HepG2 (cell line): Measurements from ENCODE around the gene RNASE8. TPM values are rescaled to one million over a fixed set of nuclear protein-coding genes. Genes with fewer than 3 reads are reported as not detected.

Experiments
- ATAC-seq: fragments of 200-7000 bp; cut with Tn5 transposase; 3 replicates; pipeline ENCODE4 v1.9.1; 2020; ENCODE audit warnings: mild to moderate bottlenecking, moderate library complexity
- BruUV-seq: library from RNA; stranded (reverse); fragments of 400-500 nt; replicated peaks from 2 replicates; lab custom pipeline; 2021; lab: Mats Ljungman, UMichigan
- CTCF ChIA-PET: fragments of 300-600 bp; formaldehyde crosslinking; extraction: SDS; loops from one replicate; lab custom pipeline; 2021; ENCODE audit warnings: low total read pairs, inconsistent platforms, low intra/inter-chr PET ratio; lab: Yijun Ruan, JAX
- POLR2A ChIA-PET: fragments of 350-600 bp; sonication (Branson Sonifier 250); formaldehyde crosslinking; loops from one replicate; lab custom pipeline; 2020; ENCODE audit warnings: antibody characterized with exemption, inconsistent platforms; lab: Yijun Ruan, JAX
- DNase-seq: peaks from one replicate; pipeline ENCODE4 v3.0.0-alpha.2; 2015; ENCODE audit warnings: low spot score
- FAIRE-seq: peaks from 3 replicates; lab custom pipeline; 2011; peaks lifted over from hg19 to GRCh38; lab: Jason Lieb, UNC
- H2AFZ ChIP-seq: one replicate; pipeline ENCODE4 v1.6.1; 2011; ENCODE audit warnings: low read length, inconsistent platforms
- H3K27ac ChIP-seq: fragments of 300-600 bp; 3 replicates; pipeline ENCODE4 v1.8.0; 2011; ENCODE audit warnings: mixed run types, mild to moderate bottlenecking, mixed read lengths, low read length, inconsistent platforms; ENCODE audit not compliant: insufficient read depth; ENCODE audit errors: extremely low read length
- H3K27me3 ChIP-seq, 2 experiments: fragments of 200-600 bp in 1 of 2; 2 replicates in 1 of 2; 3 replicates in 1 of 2; pipeline versions ENCODE4 v1.6.0 to v1.8.0; 2011; ENCODE audit warnings: low read length in 2 of 2, mild to moderate bottlenecking in 2 of 2, moderate library complexity in 2 of 2, inconsistent platforms in 1 of 2; ENCODE audit not compliant: insufficient read depth in 2 of 2, control insufficient read depth in 1 of 2
- H3K36me3 ChIP-seq, 2 experiments: fragments of 200-600 bp in 1 of 2; replicated peaks in 1 of 2; 2 replicates in 1 of 2; 3 replicates in 1 of 2; pipeline versions ENCODE4 v1.5.1 to v1.8.0; 2011; ENCODE audit warnings: low read length in 2 of 2, inconsistent platforms in 1 of 2; ENCODE audit not compliant: insufficient read depth in 2 of 2, control insufficient read depth in 1 of 2
- H3K4me1 ChIP-seq: 2 replicates; pipeline ENCODE4 v1.5.1; 2012; ENCODE audit warnings: low read length, inconsistent platforms; ENCODE audit not compliant: insufficient read depth
- H3K4me2 ChIP-seq: 2 replicates; pipeline ENCODE4 v1.6.0; 2011; ENCODE audit warnings: low read depth, low read length, inconsistent platforms
- H3K4me3 ChIP-seq, 3 experiments: fragments of 200-600 bp in 1 of 3; sonication (generic), shearing (Covaris generic) in 1 of 3; replicated peaks in 1 of 3; 2 replicates each; pipeline ENCODE4 v1.5.1; 2011 to 2016; ENCODE audit warnings: low read length in 3 of 3, inconsistent platforms in 2 of 3, low read depth in 2 of 3, mild to moderate bottlenecking in 2 of 3, control low read depth in 1 of 3, mixed read lengths in 1 of 3; ENCODE audit not compliant: insufficient read depth in 1 of 3
- H3K79me2 ChIP-seq: one replicate; pipeline ENCODE4 v1.6.1; 2011; ENCODE audit warnings: low read length, inconsistent platforms; ENCODE audit not compliant: insufficient read depth
- H3K9ac ChIP-seq: 2 replicates; pipeline ENCODE4 v1.6.0; 2011; ENCODE audit warnings: mild to moderate bottlenecking, low read depth, low read length, inconsistent platforms; ENCODE audit not compliant: insufficient read depth
- H3K9me3 ChIP-seq: 2 replicates; pipeline ENCODE4 v1.5.1; 2012; ENCODE audit warnings: mild to moderate bottlenecking, low read length
- H4K20me1 ChIP-seq: 2 replicates; pipeline ENCODE4 v1.6.0; 2011; ENCODE audit warnings: inconsistent platforms, mild to moderate bottlenecking, low read length, moderate library complexity; ENCODE audit not compliant: insufficient read depth
- FOXA3 ChIP-seq: IDR thresholded peaks from 2 replicates; pipeline ENCODE4 v1.6.1; 2016; ENCODE audit warnings: missing genetic modification reagents, missing compliant biosample characterization
- NCOA1 ChIP-seq: sonication (generic); formaldehyde crosslinking; IDR thresholded peaks from 2 replicates; pipeline ENCODE4 v1.9.0; 2021; ENCODE audit warnings: missing genetic modification reagents
- RARA ChIP-seq: IDR thresholded peaks from 2 replicates; pipeline ENCODE4 v1.6.1; 2016; ENCODE audit warnings: missing genetic modification reagents, missing compliant biosample characterization
- REST ChIP-seq, 2 experiments: IDR thresholded peaks; 2 replicates each; pipeline ENCODE4 v1.6.1; 2011 to 2012; ENCODE audit warnings: low read length in 2 of 2, borderline replicate concordance in 1 of 2, low read depth in 1 of 2, mild to moderate bottlenecking in 1 of 2, moderate library complexity in 1 of 2
- STAT5B ChIP-seq: sonication (generic); formaldehyde crosslinking; IDR thresholded peaks from 2 replicates; pipeline ENCODE4 v1.4.0; 2020; ENCODE audit warnings: missing genetic modification reagents
- ZSCAN12 ChIP-seq: sonication (generic); formaldehyde crosslinking; IDR thresholded peaks from 2 replicates; pipeline ENCODE4 v1.9.0; 2021; ENCODE audit warnings: mild to moderate bottlenecking, missing genetic modification reagents
- ZSCAN25 ChIP-seq: sonication (generic); formaldehyde crosslinking; IDR thresholded peaks from 2 replicates; pipeline ENCODE4 v1.8.0; 2022; ENCODE audit warnings: mild to moderate bottlenecking, missing genetic modification reagents
- WGBS: methylation state at CpG from one replicate; pipeline ENCODE4 v1.1.6; 2017; ENCODE audit warnings: low lambda C conversion rate; 5-methylcytosine and 5-hydroxymethylcytosine counted together
- in situ Hi-C: cut with HindIII; loops from 2 replicates; pipeline ENCODE4 v1.10.0; 2017; ENCODE audit warnings: low pct_unique_long_range_greater_than_20kb; ENCODE audit not compliant: extremely low pct_ligation_motif_present
- intact Hi-C: fragments of 100-400 bp; cut with micrococcal nuclease; formaldehyde crosslinking; loops from one replicate; pipeline ENCODE4 v1.10.0; 2022; ENCODE audit not compliant: unreplicated experiment
- polyA plus RNA-seq, 8 experiments: library from polyadenylated mRNA; depleted of rRNA in 3 of 8; stranded (reverse) in 7 of 8; unstranded in 1 of 8; fragments of >200 nt; fragmentation: Illumina TruSeq in 4 of 8; extraction: Trizol in 4 of 8; gene quantifications; 2 replicates each; pipeline versions ENCODE4 v1.2.1 to v1.2.3, GENCODE V29; 2011 to 2016; ENCODE audit warnings: low read depth in 4 of 8, missing spikeins in 1 of 8, mixed read lengths in 1 of 8; ENCODE audit not compliant: insufficient read depth in 1 of 8
- total RNA-seq, 5 experiments: library from RNA; depleted of rRNA; stranded (reverse); fragments of >200 nt; fragmentation: Illumina TruSeq; extraction: Trizol; gene quantifications; 2 replicates each; pipeline ENCODE4 v1.2.3, GENCODE V29; 2016; ENCODE audit warnings: low read depth in 1 of 5
- TF ChIP-seq, protein P1 (sequence below), 2 experiments: fragments of 450-650 bp in 1 of 2; sonication (generic) in 1 of 2; formaldehyde crosslinking in 1 of 2; IDR thresholded peaks; 2 replicates each; pipeline versions ENCODE4 v1.6.1 to v1.8.0; 2016 to 2022; ENCODE audit warnings: antibody characterized with exemption in 1 of 2, mild to moderate bottlenecking in 1 of 2, missing genetic modification reagents in 1 of 2

Gene RNASE8
- total and polyA plus RNA-seq, 2 of the 13 experiments (the other 11 are each of a cell fraction or from before 2014, with no cell fraction given), result not detected

DNA sequence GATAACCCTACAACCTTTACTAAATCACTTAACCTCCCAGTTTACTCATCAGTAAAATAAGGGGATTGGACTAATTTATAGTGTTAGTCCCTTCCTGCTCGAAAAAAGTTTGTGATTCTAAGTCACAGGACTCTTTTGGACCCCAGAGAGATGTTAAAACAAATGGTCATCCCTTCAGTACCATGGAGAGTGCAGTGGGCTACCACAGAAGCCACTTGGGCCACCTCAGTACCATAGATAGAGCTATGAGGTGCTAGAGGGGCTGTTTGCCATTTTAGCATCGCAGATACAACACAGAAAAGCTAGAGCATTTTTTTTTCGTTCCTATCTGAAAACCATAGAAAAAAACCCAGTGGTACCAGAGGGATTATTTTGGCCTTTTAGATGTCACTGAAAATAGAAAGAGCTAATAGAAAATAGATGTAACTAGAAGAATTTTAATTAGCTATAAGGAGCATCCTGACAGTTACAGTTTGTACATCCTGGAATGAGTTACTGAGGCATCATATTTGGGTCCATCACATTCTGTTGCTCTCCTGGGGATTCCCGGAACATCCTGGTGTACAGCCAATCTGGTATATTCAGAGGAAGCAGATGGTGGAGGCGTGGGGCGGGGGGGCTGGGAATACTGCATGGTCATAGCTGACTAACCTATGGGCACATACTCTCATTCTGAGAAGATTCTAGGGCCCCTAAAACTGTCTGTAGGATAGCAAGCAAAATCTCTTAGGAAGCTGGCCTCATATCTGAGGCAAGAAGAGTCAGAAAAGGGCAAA is 38.0 kb downstream of the RNASE8 start:
- ATAC-seq (no peak), DNase-seq (no peak), FAIRE-seq (no peak)
- Histone ChIP-seq H3K4me2 (no peak overlapping the region), H3K36me3 (peaks cover 14 to 26% of the 10 kb centered on the region in 2 experiments), H3K27ac (no peak overlapping the region), H3K4me3 (no peak overlapping the region), H3K9ac (no peak overlapping the region), H3K27me3 (no peaks in the 10 kb centered on the region; a peak in 1 of 5 replicates), H3K79me2 (peaks cover 30% of the 10 kb centered on the region), H3K9me3 (no peaks in the 10 kb centered on the region), H3K4me1 (peaks cover 56% of the 10 kb centered on the region), H2AFZ (no peak overlapping the region), H4K20me1 (peaks cover 8% of the 10 kb centered on the region; the same call in 1 of the 2 replicates)
- CTCF ChIA-PET, result interaction anchor here (1.5 to 12.2 kb wide), 3 partner anchors 10 to 81 kb away, joined by 4 to 320 read pairs (median 135); partner anchors contain the start of gene ARHGEF40
- WGBS, result 94% methylated on average over 6 of the region's 6 CpGs
- in situ Hi-C loops, result no loop called here
- BruUV-seq, result no TSS peak
- intact Hi-C loops, result loop anchor here (1.0 kb wide), 1 partner anchor 9 kb away; no protein-coding TSS in a partner anchor
- POLR2A ChIA-PET, result interaction anchor here (1.6 to 7.8 kb wide), 6 partner anchors 8 to 48 kb away, joined by 4 to 91 read pairs (median 24); partner anchors contain the start of gene ARHGEF40
- TF ChIP-seq NCOA1 (CRISPR knock-in tag) (no peak), REST (IDR thresholded peaks at IDR 0.05; ENCODE audit: borderline replicate concordance in 1 of 2, low read depth in 1 of 2, low read length in 2 of 2) (peak in 1 of 2 experiments; percentile 96; a peak in 2 of 4 replicates), FOXA3 (CRISPR knock-in tag) (no peak), STAT5B (CRISPR knock-in tag) (no peak), ZSCAN25 (CRISPR knock-in tag) (no peak), ZSCAN12 (CRISPR knock-in tag) (0 out of 2 replicates have a peak, but pooled peaks have one; percentile 64), RARA (CRISPR knock-in tag) (0 out of 2 replicates have a peak, but pooled peaks have one; percentile 27)
- TF ChIP-seq, protein P1, sequence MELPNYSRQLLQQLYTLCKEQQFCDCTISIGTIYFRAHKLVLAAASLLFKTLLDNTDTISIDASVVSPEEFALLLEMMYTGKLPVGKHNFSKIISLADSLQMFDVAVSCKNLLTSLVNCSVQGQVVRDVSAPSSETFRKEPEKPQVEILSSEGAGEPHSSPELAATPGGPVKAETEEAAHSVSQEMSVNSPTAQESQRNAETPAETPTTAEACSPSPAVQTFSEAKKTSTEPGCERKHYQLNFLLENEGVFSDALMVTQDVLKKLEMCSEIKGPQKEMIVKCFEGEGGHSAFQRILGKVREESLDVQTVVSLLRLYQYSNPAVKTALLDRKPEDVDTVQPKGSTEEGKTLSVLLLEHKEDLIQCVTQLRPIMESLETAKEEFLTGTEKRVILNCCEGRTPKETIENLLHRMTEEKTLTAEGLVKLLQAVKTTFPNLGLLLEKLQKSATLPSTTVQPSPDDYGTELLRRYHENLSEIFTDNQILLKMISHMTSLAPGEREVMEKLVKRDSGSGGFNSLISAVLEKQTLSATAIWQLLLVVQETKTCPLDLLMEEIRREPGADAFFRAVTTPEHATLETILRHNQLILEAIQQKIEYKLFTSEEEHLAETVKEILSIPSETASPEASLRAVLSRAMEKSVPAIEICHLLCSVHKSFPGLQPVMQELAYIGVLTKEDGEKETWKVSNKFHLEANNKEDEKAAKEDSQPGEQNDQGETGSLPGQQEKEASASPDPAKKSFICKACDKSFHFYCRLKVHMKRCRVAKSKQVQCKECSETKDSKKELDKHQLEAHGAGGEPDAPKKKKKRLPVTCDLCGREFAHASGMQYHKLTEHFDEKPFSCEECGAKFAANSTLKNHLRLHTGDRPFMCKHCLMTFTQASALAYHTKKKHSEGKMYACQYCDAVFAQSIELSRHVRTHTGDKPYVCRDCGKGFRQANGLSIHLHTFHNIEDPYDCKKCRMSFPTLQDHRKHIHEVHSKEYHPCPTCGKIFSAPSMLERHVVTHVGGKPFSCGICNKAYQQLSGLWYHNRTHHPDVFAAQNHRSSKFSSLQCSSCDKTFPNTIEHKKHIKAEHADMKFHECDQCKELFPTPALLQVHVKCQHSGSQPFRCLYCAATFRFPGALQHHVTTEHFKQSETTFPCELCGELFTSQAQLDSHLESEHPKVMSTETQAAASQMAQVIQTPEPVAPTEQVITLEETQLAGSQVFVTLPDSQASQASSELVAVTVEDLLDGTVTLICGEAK (IDR thresholded peaks at IDR 0.05), result no peak
- TF ChIP-seq, protein P1 (CRISPR knock-in tag; IDR thresholded peaks at IDR 0.05), result no peak
